ENCODE results near the gene KLHDC1. TPM values are rescaled to one million over a fixed set of nuclear protein-coding genes. Genes with fewer than 3 reads are reported as not detected.
"Not testable (repeated sequence)": the region's sequence is repeated elsewhere in the genome, so short reads cannot be mapped to it uniquely, and the experiment has no call there.

KLHDC1 gene, protein sequence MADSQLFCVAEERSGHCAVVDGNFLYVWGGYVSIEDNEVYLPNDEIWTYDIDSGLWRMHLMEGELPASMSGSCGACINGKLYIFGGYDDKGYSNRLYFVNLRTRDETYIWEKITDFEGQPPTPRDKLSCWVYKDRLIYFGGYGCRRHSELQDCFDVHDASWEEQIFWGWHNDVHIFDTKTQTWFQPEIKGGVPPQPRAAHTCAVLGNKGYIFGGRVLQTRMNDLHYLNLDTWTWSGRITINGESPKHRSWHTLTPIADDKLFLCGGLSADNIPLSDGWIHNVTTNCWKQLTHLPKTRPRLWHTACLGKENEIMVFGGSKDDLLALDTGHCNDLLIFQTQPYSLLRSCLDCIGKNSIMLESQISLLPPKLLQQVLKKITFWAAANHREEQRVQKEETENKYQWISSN
- polyA plus RNA-seq (ENCODE audit: insufficient read length): 6.0 TPM

DNA sequence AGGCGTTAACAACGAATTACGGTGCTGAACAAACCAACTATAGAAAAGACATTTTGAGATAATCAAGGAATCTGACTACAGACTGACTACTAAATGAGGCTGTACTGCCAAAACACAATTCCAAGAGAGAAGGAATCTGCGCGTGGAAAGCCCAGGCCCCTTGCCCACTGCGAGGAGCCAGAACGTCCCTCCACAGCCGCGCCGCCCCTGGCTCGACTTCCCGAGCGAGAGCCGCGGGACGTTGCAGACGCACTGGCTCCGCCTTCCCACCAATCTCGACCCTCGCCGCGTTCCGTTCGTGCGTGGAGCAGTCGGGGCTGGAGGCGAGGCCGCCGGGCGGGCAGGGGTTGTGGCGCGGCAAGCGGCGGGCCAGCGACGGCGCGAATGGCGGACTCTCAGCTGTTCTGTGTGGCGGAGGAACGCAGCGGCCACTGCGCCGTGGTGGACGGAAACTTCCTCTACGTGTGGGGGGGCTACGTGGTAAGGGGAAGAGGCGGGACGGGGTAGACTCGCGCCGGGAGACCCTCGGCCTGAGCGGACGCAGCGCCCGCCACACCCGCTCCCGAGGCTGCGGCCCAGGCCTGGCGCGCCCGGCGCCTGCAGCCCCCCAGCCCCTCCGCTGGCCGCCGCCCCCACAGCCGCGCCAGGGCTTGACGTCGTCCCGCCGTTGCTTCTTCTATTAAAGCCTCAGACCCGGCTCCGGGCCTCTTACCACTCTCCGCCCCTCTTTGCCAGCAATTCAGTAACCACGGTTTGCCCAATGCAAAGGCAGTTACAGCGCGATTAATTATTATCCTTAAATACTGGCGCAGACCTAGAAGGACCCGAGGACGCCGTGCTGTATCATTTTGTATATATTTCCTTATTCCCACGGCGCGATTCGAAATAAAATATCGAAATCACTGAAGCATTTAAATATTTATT, at the start of gene KLHDC1:
KLHDC1 (plus strand) TSS at position 310 of the 924 bp plus-strand sequence; CDS start at position 385, 75 bp downstream.
- peak; percentile 93 for DNase-seq

- no peak for DNase-seq
Observed at GRCh38 chr14:49653508-49653907, 39.4 kb upstream of the KLHDC1 start.

GRCh38 chr14:49654511-49654910, 38.4 kb upstream of the KLHDC1 start:
- DNase-seq: no peak

DNA sequence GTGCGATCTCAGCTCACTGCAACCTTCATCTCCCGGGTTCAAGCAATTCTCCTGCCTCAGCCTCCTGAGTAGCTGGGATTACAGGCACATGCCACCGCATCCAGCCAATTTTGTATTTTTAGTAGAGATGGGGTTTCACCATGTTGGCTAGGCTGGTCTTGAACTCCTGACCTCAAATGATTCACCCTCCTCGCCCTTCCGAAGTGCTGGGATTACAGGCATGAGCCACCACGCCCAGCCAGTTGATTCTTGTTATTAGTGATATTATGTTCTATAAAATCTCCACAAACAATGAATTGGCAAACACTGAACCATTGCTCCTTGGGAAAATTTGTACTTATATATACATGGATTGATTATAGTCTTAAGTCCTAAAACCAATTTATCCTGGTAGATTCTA, 35.4 kb upstream of the KLHDC1 start:
- not testable (repeated sequence) for DNase-seq

DNA sequence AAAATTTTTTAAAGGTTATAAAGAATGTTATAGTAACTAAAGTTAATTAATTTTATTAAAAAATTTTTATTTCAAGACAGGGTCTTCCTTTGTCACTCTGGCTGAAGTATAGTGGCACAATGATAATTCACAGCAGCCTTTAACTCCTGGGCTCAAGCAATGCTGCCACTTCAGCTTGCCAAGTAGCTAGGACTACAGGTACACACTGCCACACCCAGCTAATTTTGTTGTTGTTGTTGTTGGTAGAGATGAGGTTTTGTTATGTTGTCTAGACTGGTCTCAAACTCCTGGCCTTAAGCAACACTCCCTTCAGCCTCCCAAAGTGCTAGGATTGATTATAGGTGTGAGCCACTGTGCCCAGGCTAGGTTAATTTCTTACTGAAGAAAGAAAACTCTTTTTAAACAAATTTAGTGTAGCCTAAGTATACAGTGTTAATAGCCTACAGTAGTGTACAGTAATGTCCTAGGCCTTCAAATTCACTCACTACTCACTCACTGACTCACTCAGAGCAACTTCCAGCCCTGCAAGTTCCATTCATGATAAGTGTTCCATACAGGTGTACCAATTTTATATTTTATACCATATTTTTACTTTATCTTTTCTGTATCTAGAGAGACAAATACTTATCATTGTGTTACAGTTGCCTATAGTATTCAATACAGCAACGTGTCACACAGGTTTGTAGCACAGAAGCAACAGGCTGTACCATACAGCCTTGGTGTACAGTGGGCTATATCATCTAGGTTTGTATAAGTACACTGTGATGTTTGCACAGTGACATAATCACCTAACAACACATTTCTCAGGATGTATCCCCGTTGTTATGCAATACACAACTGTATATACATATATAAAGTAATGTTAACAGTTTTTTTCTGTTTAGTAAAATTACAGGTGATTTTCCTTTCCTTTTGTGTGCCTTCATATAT, 33.1 kb upstream of the KLHDC1 start:
- DNase-seq: no peak

DNA sequence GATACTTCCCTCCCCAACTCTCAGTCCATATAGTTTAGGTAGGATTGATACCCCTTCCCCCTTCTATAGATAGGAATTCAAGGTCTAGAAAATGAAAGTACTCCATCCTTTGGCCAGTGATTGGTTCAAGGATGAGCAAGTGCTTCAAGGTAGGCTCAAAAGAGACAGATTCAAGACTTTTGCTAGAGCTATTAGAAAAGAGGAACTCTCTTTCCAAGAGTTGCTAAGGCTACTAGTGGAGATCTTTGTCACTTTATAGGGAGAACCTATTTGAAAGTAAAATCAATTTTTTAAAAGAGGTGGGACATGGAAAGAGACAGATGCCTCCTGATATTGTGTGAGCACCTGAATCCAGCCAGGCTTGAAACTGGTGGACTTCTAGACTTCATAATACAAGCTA, 22.4 kb upstream of the KLHDC1 start:
- no peak for DNase-seq

DNA sequence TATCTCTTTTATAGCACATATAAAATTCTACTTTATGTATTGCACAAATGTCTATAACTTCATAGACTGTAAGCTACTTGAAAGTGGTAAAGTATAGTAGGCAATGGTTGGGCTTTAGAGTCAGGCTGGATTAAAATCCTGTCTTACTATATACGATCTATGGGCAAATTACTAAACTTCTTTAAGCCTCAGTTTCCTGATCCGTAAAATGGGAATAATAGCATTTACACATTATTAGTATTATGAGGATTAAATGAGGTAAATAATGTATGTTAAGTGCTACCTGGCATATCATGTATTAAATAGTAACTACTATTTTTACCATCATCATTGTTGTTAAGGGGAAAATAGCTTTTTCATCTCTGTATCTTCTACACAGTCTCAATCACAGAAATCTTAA, 19.3 kb upstream of the KLHDC1 start:
- DNase-seq: no peak

DNA sequence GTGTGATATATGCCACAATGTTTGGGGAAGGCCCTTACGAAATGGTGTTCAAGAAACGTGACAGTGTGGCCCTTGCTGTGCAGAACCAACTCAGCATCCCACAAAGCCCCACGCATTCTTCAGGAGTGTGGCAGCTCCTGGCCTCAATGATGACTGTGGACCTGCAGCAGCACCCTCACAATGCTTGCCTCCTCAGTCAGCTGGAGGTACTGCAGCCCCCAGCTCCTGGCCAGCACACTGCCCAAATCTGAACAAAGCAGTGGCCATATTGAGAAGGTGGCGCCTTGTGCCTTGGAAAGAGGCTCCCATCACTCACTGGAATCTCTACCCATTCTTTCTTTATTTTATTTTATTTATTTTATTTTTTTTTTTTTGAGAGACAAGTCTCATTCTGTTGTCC, 15.3 kb upstream of the KLHDC1 start:
- no peak for DNase-seq

GRCh38 chr14:49679271-49679670, 13.6 kb upstream of the KLHDC1 start:
- DNase-seq: no peak

DNA sequence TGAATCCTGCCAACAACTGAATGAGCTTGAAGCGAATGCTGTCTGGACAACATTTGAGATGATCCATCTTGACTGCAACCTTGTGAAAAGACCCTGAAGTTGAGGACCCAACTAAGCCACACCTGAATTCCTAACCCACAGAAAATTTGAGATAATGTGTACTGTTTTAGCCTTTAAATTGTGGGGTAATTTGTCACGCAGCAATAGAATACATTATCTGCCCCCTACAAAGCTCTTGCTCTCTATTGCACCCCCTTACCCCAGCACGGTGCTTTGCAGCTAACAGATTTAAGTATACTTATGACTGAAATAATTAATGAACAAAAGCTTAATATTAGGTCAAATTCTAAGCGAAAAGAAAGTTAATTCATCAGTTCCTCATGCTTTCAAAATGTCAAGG, 6.5 kb upstream of the KLHDC1 start:
- no peak for DNase-seq

DNA sequence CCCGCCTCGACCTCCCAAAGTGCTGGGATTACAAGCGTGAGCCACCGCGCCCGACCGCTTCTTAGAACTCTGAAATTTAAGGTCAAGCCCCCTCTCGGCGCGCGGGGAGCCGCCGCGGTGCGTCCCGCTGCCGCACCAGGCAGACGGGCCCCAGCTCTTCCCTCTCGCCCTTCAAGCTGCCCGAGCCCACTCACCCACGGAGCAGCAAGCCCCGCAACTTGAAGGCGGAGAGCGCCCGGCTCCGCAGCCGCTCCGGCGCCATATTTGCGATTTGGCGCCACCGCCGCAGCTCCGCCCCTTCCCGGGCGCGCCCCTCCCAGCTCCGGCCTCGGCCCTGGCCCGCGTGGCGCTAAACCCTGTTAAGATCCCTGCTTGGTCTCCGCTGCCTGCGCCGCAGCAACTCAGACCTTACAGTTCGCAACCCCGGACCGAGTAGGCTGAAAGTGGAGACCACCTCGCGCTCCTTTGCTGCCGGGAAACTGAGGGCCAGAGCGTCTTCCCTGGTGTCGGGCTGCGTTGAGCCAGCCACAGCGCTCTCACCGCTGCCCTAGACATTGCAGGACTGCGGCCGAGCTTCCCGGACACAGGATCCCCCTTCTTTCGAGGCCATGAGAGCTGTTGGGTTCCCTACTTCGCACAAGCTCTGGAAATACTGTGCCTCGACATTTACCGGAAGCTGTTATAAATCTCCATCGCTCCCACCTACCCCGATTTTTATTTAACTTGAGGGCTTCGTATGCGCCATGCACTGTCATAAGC, 4.8 kb upstream of the KLHDC1 start, which contains the start of gene POLE2:
POLE2 (minus strand) TSS at position 273 of the 759 bp plus-strand sequence; CDS start at position 262, 11 bp downstream.
- peak; percentile 87 for DNase-seq

GRCh38 chr14:49688701-49689030, 4.3 kb upstream of the KLHDC1 start:
- no peak for DNase-seq

DNA sequence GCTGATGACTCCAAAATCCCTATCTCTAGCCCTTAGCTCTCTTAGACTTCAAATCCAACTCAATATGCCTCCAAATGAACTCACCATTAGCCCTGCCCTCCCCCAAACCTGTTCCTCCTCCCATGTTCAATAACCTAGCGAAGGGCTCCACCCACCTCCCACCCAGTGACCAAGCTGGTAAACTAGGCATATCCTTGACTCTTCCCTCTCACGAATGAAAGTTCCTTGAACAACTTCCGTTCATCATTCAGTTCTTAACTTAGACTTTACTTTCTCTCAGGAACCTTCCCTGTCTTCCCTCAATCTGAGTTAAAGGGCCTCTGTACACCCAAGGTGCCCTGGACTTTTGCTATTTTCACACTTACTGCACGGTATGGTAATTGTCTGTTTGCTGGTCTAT, 1.9 kb upstream of the KLHDC1 start:
- no peak for DNase-seq

DNA sequence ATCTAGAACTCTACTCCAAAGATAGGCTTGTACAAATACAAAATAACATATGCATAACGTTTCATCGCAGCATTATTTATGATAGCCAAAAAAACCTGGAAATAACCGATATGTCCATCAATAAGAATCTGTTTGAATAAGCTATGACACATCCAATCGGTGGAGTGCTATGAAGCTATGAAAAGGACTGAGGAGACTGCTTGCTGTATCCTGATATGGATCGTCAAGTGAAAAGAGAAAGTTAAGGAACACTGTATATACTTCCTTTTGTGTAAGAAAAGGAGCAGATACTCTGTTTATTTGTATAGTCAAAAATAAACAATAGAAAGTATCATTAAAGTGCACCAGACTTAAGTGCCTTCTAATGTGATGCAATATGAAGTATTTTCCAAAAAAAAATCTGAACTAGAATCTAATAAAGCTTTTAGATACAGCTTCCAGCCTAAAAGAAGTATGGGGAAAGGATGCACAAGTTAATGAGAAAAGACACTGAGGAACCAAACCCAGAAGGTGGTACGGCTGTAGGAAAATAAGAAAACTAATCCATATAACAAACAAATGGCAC, 645 bp upstream of the KLHDC1 start:
- DNase-seq: no peak

- DNase-seq: not testable (repeated sequence)
Observed at GRCh38 chr14:49693735-49694124, 810 bp downstream of the KLHDC1 start.

DNA sequence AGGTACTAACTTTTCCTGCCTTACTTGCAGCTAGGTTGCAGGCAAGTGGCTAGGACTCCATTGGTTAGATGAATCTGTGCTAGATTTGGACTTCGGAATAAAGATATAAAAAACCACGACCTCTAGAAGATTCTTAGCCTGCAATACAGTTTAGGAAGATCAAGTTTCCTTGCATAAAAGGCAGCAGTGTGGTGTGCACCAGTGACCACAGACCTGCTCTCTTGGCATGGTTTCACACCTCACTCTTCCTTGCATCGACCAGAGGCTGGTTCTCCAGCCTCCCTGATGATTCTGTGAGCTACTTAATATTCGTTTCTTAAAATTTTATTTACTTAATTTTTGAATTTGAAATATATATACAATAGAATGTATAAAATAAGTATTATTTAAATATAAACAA, 9.8 kb downstream of the KLHDC1 start:
- no peak for DNase-seq

DNA sequence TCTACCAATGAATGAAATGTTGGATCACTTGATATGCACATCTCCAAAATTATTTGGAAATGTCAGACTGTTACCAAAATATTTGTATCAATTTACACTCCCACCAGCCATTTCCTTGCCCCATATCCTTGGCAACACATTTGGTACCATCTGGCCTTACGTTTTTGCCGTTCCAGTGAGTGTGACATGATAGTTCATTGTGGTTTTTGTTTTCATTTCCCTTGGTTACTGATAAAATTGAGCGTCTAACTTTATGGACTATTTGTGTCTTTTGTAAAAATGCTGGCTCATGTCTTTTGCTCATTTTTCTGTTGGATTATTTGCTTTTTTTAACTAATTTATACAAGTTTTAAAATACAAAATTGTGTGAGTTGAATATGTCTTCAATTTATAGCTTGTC, 11.0 kb downstream of the KLHDC1 start:
- no peak for DNase-seq

GRCh38 chr14:49704471-49704870, 11.6 kb downstream of the KLHDC1 start:
- not testable (repeated sequence) for DNase-seq

DNA sequence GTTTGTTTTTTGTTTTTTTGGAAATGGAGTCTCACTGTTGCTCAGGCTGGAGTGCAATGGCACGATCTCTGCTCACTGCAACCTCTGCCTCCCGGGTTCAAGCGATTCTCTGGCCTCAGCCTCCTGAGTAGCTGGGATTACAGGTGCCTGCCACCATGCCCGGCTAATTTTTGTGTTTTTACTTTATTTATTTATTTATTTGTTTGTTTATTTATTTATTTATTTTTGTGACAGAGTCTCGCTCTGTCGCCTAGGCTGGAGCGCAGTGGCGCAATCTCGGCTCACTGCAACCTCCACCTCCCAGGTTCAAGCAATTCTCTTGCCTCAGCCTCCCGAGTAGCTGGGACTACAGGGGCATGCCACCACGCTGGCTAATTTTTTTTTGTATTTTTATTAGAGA, 18.1 kb downstream of the KLHDC1 start:
- DNase-seq: not testable (repeated sequence)

DNA sequence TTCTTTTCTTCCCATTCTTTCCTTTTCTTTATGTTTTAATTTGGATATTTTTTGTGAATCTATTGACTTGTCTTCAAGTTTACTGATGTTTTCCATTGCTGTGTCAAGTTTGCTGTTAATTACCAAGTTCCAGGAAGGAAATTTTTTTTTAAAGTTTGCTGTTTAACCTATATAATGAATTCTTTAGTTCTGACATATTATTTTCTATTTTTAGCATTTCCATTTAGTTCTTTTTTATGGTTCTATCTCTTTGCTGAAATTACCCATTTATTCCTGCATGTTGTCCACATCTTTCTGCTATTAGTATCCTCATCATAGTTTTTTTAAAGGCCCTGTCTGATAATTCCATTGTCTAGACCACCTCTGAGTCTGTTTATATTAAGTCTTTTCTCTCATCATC, 27.8 kb downstream of the KLHDC1 start:
- DNase-seq: no peak

DNA sequence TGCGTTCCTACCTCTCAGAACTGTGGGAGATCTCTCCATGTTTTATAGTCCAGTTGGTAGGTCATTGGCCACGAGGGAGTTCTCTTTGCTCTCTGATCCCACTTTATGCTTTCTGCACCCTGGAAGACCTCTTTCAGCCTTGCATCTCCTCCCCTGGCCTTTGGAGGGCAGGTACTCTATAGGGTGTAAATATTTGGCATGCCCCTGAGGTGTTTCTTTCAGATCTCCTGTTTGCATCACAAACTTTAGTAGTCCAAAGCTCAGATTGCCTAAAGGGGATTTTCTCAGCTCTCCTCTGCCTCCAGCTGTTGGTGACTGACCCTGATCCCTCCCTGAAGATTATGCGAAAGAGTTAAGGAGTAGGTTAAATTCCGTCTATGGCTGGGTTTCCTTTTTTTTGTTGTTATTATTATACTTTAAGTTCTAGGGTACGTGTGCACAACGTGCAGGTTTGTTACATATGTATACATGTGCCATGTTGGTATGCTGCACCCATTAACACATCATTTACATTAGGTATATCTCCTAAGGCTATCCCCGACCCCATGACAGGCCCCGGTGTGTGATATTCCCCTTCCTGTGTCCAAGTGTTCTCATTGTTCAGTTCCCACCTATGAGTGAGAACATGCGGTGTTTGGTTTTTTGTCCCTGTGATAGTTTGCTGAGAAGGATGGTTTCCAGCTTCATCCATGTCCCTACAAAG, 29.0 kb downstream of the KLHDC1 start:
- DNase-seq: not testable (repeated sequence)
